ENCODE measurements around the gene PDX1.

Gene PDX1

GRCh38 chr13:27929868-27930267 is 10.1 kb downstream of the PDX1 start:
- Histone ChIP-seq H3K4me1 (ENCODE audit: control insufficient read depth in 2 of 2, insufficient read depth in 2 of 2, low read length in 2 of 2) (no peaks in the 10 kb centered on the region), H3K27me3 (ENCODE audit: control insufficient read depth in 2 of 2, insufficient read depth in 2 of 2, low read length in 2 of 2) (peaks cover 50 to 54% of the 10 kb centered on the region in 2 donors), H3K27ac (ENCODE audit: low read depth in 2 of 2, low read length in 2 of 2) (no peak overlapping the region), H3K9ac (ENCODE audit: low read depth in 1 of 2, low read length in 2 of 2) (no peak overlapping the region), H3K9me3 (ENCODE audit: control insufficient read depth in 2 of 2, low read length in 2 of 2) (no peaks in the 10 kb centered on the region), H3K4me3 (ENCODE audit: low read length in 2 of 2) (no peak overlapping the region), H3K36me3 (ENCODE audit: control insufficient read depth in 2 of 2, insufficient read depth in 2 of 2, low read length in 2 of 2) (no peaks in the 10 kb centered on the region)

- H3K4me1 ChIP-seq (ENCODE audit: control insufficient read depth in 2 of 2, insufficient read depth in 2 of 2, low read length in 2 of 2), result no peaks in the 10 kb centered on the region
- no peaks in the 10 kb centered on the region for H3K36me3 ChIP-seq (ENCODE audit: control insufficient read depth in 2 of 2, insufficient read depth in 2 of 2, low read length in 2 of 2)
- H3K27ac ChIP-seq (ENCODE audit: low read depth in 2 of 2, low read length in 2 of 2), result no peak overlapping the region
- H3K27me3 ChIP-seq (ENCODE audit: control insufficient read depth in 2 of 2, insufficient read depth in 2 of 2, low read length in 2 of 2), result peaks cover 21 to 26% of the 10 kb centered on the region in 2 donors
- H3K9me3 ChIP-seq (ENCODE audit: control insufficient read depth in 2 of 2, low read length in 2 of 2), result no peaks in the 10 kb centered on the region
- H3K4me3 ChIP-seq (ENCODE audit: low read length in 2 of 2), result no peak overlapping the region
- no peak overlapping the region for H3K9ac ChIP-seq (ENCODE audit: low read depth in 1 of 2, low read length in 2 of 2)
These were observed 13.3 kb downstream of the PDX1 start for GRCh38 chr13:27933118-27933517.

GRCh38 chr13:27933580-27934328 is 14.0 kb downstream of the PDX1 start:
- Histone ChIP-seq H3K27me3 (ENCODE audit: control insufficient read depth in 2 of 2, insufficient read depth in 2 of 2, low read length in 2 of 2) (peaks cover 15 to 21% of the 10 kb centered on the region in 2 donors), H3K4me1 (ENCODE audit: control insufficient read depth in 2 of 2, insufficient read depth in 2 of 2, low read length in 2 of 2) (no peaks in the 10 kb centered on the region), H3K9ac (ENCODE audit: low read depth in 1 of 2, low read length in 2 of 2) (no peak overlapping the region), H3K27ac (ENCODE audit: low read depth in 2 of 2, low read length in 2 of 2) (no peak overlapping the region), H3K4me3 (ENCODE audit: low read length in 2 of 2) (no peak overlapping the region), H3K36me3 (ENCODE audit: control insufficient read depth in 2 of 2, insufficient read depth in 2 of 2, low read length in 2 of 2) (no peaks in the 10 kb centered on the region), H3K9me3 (ENCODE audit: control insufficient read depth in 2 of 2, low read length in 2 of 2) (no peaks in the 10 kb centered on the region)

GRCh38 chr13:27942972-27943371 is 23.2 kb downstream of the PDX1 start:
- no peak overlapping the region for H3K4me3 ChIP-seq (ENCODE audit: low read length in 2 of 2)
- no peaks in the 10 kb centered on the region for H3K36me3 ChIP-seq (ENCODE audit: control insufficient read depth in 2 of 2, insufficient read depth in 2 of 2, low read length in 2 of 2)
- H3K27me3 ChIP-seq (ENCODE audit: control insufficient read depth in 2 of 2, insufficient read depth in 2 of 2, low read length in 2 of 2), result no peaks in the 10 kb centered on the region
- no peak overlapping the region for H3K9ac ChIP-seq (ENCODE audit: low read depth in 1 of 2, low read length in 2 of 2)
- H3K9me3 ChIP-seq (ENCODE audit: control insufficient read depth in 2 of 2, low read length in 2 of 2), result peaks cover 0 to 4% of the 10 kb centered on the region in 2 donors
- H3K27ac ChIP-seq (ENCODE audit: low read depth in 2 of 2, low read length in 2 of 2), result no peak overlapping the region
- peaks cover 0 to 7% of the 10 kb centered on the region in 2 donors for H3K4me1 ChIP-seq (ENCODE audit: control insufficient read depth in 2 of 2, insufficient read depth in 2 of 2, low read length in 2 of 2)

GRCh38 chr13:27952876-27953675 is 33.3 kb downstream of the PDX1 start:
- H3K9me3 ChIP-seq (ENCODE audit: control insufficient read depth in 2 of 2, low read length in 2 of 2), result no peaks in the 10 kb centered on the region
- H3K36me3 ChIP-seq (ENCODE audit: control insufficient read depth in 2 of 2, insufficient read depth in 2 of 2, low read length in 2 of 2), result no peaks in the 10 kb centered on the region
- H3K9ac ChIP-seq (ENCODE audit: low read depth in 1 of 2, low read length in 2 of 2), result peak overlapping the region; percentile 65 to 94
- peaks cover 7 to 20% of the 10 kb centered on the region in 2 donors for H3K4me1 ChIP-seq (ENCODE audit: control insufficient read depth in 2 of 2, insufficient read depth in 2 of 2, low read length in 2 of 2)
- peaks cover 15 to 16% of the 10 kb centered on the region in 2 donors for H3K27me3 ChIP-seq (ENCODE audit: control insufficient read depth in 2 of 2, insufficient read depth in 2 of 2, low read length in 2 of 2)
- peak overlapping the region; percentile 95 to 98 for H3K27ac ChIP-seq (ENCODE audit: low read depth in 2 of 2, low read length in 2 of 2)
- peak overlapping the region; percentile 68 to 75 for H3K4me3 ChIP-seq (ENCODE audit: low read length in 2 of 2)

- Histone ChIP-seq H3K27ac (ENCODE audit: low read depth in 2 of 2, low read length in 2 of 2) (peak overlapping the region; percentile 95 to 98), H3K36me3 (ENCODE audit: control insufficient read depth in 2 of 2, insufficient read depth in 2 of 2, low read length in 2 of 2) (no peaks in the 10 kb centered on the region), H3K9me3 (ENCODE audit: control insufficient read depth in 2 of 2, low read length in 2 of 2) (no peaks in the 10 kb centered on the region), H3K4me1 (ENCODE audit: control insufficient read depth in 2 of 2, insufficient read depth in 2 of 2, low read length in 2 of 2) (peaks cover 7 to 23% of the 10 kb centered on the region in 2 donors), H3K9ac (ENCODE audit: low read depth in 1 of 2, low read length in 2 of 2) (peak overlapping the region; percentile 83 to 94), H3K4me3 (ENCODE audit: low read length in 2 of 2) (peak overlapping the region; percentile 68 to 75), H3K27me3 (ENCODE audit: control insufficient read depth in 2 of 2, insufficient read depth in 2 of 2, low read length in 2 of 2) (peaks cover 15 to 20% of the 10 kb centered on the region in 2 donors)
These were observed 34.0 kb downstream of the PDX1 start for GRCh38 chr13:27953676-27954405.

- H3K36me3 ChIP-seq (ENCODE audit: control insufficient read depth in 2 of 2, insufficient read depth in 2 of 2, low read length in 2 of 2), result no peaks in the 10 kb centered on the region
- H3K4me1 ChIP-seq (ENCODE audit: control insufficient read depth in 2 of 2, insufficient read depth in 2 of 2, low read length in 2 of 2), result peaks cover 7 to 29% of the 10 kb centered on the region in 2 donors
- H3K9me3 ChIP-seq (ENCODE audit: control insufficient read depth in 2 of 2, low read length in 2 of 2), result no peaks in the 10 kb centered on the region
- peak overlapping the region; percentile 83 to 94 for H3K9ac ChIP-seq (ENCODE audit: low read depth in 1 of 2, low read length in 2 of 2)
- H3K27ac ChIP-seq (ENCODE audit: low read depth in 2 of 2, low read length in 2 of 2), result peak overlapping the region; percentile 95 to 98
- peaks cover 15 to 22% of the 10 kb centered on the region in 2 donors for H3K27me3 ChIP-seq (ENCODE audit: control insufficient read depth in 2 of 2, insufficient read depth in 2 of 2, low read length in 2 of 2)
- peak overlapping the region; percentile 68 to 75 for H3K4me3 ChIP-seq (ENCODE audit: low read length in 2 of 2)
These were observed 34.6 kb downstream of the PDX1 start for GRCh38 chr13:27954406-27954851.

- Histone ChIP-seq H3K4me3 (ENCODE audit: low read length in 2 of 2) (peak overlapping the region; percentile 68 to 75), H3K36me3 (ENCODE audit: control insufficient read depth in 2 of 2, insufficient read depth in 2 of 2, low read length in 2 of 2) (no peaks in the 10 kb centered on the region), H3K9ac (ENCODE audit: low read depth in 1 of 2, low read length in 2 of 2) (peak overlapping the region in 1 of 2 donors; percentile 94), H3K4me1 (ENCODE audit: control insufficient read depth in 2 of 2, insufficient read depth in 2 of 2, low read length in 2 of 2) (peaks cover 10 to 34% of the 10 kb centered on the region in 2 donors), H3K9me3 (ENCODE audit: control insufficient read depth in 2 of 2, low read length in 2 of 2) (no peaks in the 10 kb centered on the region), H3K27ac (ENCODE audit: low read depth in 2 of 2, low read length in 2 of 2) (peak overlapping the region; percentile 95 to 98), H3K27me3 (ENCODE audit: control insufficient read depth in 2 of 2, insufficient read depth in 2 of 2, low read length in 2 of 2) (peaks cover 15 to 22% of the 10 kb centered on the region in 2 donors)
These were observed 35.3 kb downstream of the PDX1 start for GRCh38 chr13:27955014-27955591.

GRCh38 chr13:27956576-27957300 is 36.9 kb downstream of the PDX1 start:
- Histone ChIP-seq H3K4me3 (ENCODE audit: low read length in 2 of 2) (no peak overlapping the region), H3K4me1 (ENCODE audit: control insufficient read depth in 2 of 2, insufficient read depth in 2 of 2, low read length in 2 of 2) (peaks cover 19 to 43% of the 10 kb centered on the region in 2 donors), H3K27me3 (ENCODE audit: control insufficient read depth in 2 of 2, insufficient read depth in 2 of 2, low read length in 2 of 2) (peaks cover 15 to 27% of the 10 kb centered on the region in 2 donors), H3K36me3 (ENCODE audit: control insufficient read depth in 2 of 2, insufficient read depth in 2 of 2, low read length in 2 of 2) (no peaks in the 10 kb centered on the region), H3K9ac (ENCODE audit: low read depth in 1 of 2, low read length in 2 of 2) (peak overlapping the region in 1 of 2 donors; percentile 33), H3K27ac (ENCODE audit: low read depth in 2 of 2, low read length in 2 of 2) (peak overlapping the region; percentile 16 to 74), H3K9me3 (ENCODE audit: control insufficient read depth in 2 of 2, low read length in 2 of 2) (no peaks in the 10 kb centered on the region)
